HEK293T (cell line): ENCODE results near the gene NHLRC2.

Experiments used
- L3MBTL2 ChIP-seq: fragments of 450-650 bp; conservative IDR thresholded peaks from 2 replicates; pipeline ENCODE4 v1.6.1; 2016; ENCODE audit warnings: mild to moderate bottlenecking
- NFRKB ChIP-seq: fragments of 450-650 bp; IDR thresholded peaks from 2 replicates; pipeline ENCODE4 v1.6.1; 2016; ENCODE audit warnings: mild to moderate bottlenecking, moderate library complexity

GRCh38 chr10:113933894-113934532, 79.6 kb downstream of the NHLRC2 start:
- TF ChIP-seq NFRKB (no peak), L3MBTL2 (no peak)
